ENCODE measurements around the gene PODXL.

- TF ChIP-seq, protein P1, sequence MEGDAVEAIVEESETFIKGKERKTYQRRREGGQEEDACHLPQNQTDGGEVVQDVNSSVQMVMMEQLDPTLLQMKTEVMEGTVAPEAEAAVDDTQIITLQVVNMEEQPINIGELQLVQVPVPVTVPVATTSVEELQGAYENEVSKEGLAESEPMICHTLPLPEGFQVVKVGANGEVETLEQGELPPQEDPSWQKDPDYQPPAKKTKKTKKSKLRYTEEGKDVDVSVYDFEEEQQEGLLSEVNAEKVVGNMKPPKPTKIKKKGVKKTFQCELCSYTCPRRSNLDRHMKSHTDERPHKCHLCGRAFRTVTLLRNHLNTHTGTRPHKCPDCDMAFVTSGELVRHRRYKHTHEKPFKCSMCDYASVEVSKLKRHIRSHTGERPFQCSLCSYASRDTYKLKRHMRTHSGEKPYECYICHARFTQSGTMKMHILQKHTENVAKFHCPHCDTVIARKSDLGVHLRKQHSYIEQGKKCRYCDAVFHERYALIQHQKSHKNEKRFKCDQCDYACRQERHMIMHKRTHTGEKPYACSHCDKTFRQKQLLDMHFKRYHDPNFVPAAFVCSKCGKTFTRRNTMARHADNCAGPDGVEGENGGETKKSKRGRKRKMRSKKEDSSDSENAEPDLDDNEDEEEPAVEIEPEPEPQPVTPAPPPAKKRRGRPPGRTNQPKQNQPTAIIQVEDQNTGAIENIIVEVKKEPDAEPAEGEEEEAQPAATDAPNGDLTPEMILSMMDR (IDR thresholded peaks at IDR 0.05): no peak
- TF ChIP-seq POLR2A (IDR thresholded peaks at IDR 0.05): no peak
Measured at GRCh38 chr7:131591687-131592319, 35.4 kb upstream of the PODXL start.

Measured in gastroesophageal sphincter (tissue), 3 donors.